Measurements from ENCODE around the gene ADGRD1.

- TF ChIP-seq EZH2 (IDR thresholded peaks at IDR 0.05), result no peak
- TF ChIP-seq POLR2AphosphoS5 (IDR thresholded peaks at IDR 0.05; ENCODE audit: borderline replicate concordance, low read depth, low read length), result no peak
These were observed 101.4 kb downstream of the ADGRD1 start for GRCh38 chr12:131055093-131055465.

Measured in SK-N-MC (cell line).